Colonic mucosa (tissue), 4 donors: ENCODE data around the gene ERICH3. TPM values are rescaled to one million over a fixed set of nuclear protein-coding genes. Genes with fewer than 3 reads are reported as not detected.

ENCODE experiments used
- DNase-seq: peaks from one replicate; pipeline ENCODE4 v3.0.0-alpha.2; 2020
- H3K27ac ChIP-seq: fragments of 200-600 bp; one replicate; pipeline ENCODE4 v1.8.0; 2021
- H3K27me3 ChIP-seq: fragments of 200-600 bp; one replicate; pipeline ENCODE4 v1.8.0; 2021
- H3K36me3 ChIP-seq: fragments of 200-600 bp; one replicate; pipeline ENCODE4 v1.8.0; 2021
- H3K4me1 ChIP-seq: fragments of 200-600 bp; one replicate; pipeline ENCODE4 v1.8.0; 2021; ENCODE audit warnings: mild to moderate bottlenecking
- H3K4me3 ChIP-seq: fragments of 200-600 bp; one replicate; pipeline ENCODE4 v1.8.0; 2021
- H3K9ac ChIP-seq, 2 donors: one replicate each; pipeline ENCODE4 v1.7.0; 2013; ENCODE audit warnings: control low read depth in 2 of 2, low read depth in 2 of 2, low read length in 2 of 2
- H3K9me3 ChIP-seq: fragments of 200-600 bp; one replicate; pipeline ENCODE4 v1.8.0; 2021
- intact Hi-C: fragments of 100-400 bp; cut with DNase I; formaldehyde crosslinking; loops from one replicate; pipeline ENCODE4 v1.14.1; 2022
- total RNA-seq, 2 donors: library from RNA; stranded (reverse); fragmentation: NEBNext Ultra II Directional in 1 of 2; extraction: Animal tissue kit (Norgen Biotek cat#: 25700) in 1 of 2; gene quantifications; one replicate each; pipeline ENCODE4 v1.2.1, GENCODE V29; 2021
- TF ChIP-seq, protein P1 (sequence below): fragments of 200-600 bp; IDR thresholded peaks from one replicate; pipeline ENCODE4 v1.8.0; 2022; ENCODE audit warnings: antibody characterized with exemption, mild to moderate bottlenecking
- donor health status: healthy.
- donor health status: DM: no; HTN: no; CAD: no.
- donor health status: DM: no; HTN: no; CAD: no.

ERICH3 gene
- total RNA-seq, 2 donors from 2014 or later, result 0.16 TPM; not detected in 1

DNA sequence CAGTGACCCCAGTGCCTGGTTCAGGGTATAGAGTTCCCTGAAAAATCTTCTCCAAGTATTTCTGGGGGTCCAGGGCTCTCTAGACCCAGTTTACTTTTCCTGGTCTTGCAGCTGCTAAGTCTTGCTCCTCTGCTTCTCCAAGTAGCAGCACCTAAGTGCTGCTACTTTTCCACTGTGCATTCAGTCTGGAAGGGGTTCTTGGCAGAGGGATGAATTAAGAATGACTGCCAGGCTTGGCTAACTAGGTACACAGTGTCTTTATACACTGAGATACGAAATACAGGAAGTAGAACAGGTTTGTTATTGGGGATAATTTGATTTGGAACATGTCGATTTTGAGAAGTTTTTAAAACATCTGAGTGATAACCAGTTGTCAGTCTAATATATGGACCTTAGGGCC is 24.2 kb upstream of the ERICH3 start:
- Histone ChIP-seq H3K27me3 (no peaks in the 10 kb centered on the region), H3K9ac (no peak overlapping the region), H3K36me3 (no peaks in the 10 kb centered on the region), H3K9me3 (no peaks in the 10 kb centered on the region), H3K27ac (no peak overlapping the region), H3K4me3 (no peak overlapping the region), H3K4me1 (no peaks in the 10 kb centered on the region)
- TF ChIP-seq, protein P1, sequence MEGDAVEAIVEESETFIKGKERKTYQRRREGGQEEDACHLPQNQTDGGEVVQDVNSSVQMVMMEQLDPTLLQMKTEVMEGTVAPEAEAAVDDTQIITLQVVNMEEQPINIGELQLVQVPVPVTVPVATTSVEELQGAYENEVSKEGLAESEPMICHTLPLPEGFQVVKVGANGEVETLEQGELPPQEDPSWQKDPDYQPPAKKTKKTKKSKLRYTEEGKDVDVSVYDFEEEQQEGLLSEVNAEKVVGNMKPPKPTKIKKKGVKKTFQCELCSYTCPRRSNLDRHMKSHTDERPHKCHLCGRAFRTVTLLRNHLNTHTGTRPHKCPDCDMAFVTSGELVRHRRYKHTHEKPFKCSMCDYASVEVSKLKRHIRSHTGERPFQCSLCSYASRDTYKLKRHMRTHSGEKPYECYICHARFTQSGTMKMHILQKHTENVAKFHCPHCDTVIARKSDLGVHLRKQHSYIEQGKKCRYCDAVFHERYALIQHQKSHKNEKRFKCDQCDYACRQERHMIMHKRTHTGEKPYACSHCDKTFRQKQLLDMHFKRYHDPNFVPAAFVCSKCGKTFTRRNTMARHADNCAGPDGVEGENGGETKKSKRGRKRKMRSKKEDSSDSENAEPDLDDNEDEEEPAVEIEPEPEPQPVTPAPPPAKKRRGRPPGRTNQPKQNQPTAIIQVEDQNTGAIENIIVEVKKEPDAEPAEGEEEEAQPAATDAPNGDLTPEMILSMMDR, result no peak
- DNase-seq, result no peak
- intact Hi-C loops, result no loop called here

DNA sequence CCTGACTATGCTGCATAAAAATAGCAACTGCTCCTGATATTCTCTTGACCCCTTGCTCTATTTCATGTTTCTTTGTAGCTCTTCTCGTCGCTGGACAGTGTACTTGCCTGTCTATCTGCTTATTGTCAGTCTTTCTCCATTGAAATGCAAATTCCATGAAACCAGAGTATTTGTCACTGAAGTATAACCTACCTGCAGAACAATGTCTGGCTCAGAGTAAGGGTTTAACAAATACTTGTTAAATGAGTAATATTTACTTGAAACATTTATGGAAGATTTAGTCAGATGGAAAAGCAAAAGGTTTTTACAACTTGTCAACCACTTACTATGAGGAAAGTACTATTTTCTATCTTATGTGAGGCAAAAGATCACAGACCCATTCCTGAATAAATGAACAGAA is 19.9 kb upstream of the ERICH3 start:
- TF ChIP-seq, protein P1, result no peak
- DNase-seq, result no peak
- H3K9ac ChIP-seq, result no peak overlapping the region

DNA sequence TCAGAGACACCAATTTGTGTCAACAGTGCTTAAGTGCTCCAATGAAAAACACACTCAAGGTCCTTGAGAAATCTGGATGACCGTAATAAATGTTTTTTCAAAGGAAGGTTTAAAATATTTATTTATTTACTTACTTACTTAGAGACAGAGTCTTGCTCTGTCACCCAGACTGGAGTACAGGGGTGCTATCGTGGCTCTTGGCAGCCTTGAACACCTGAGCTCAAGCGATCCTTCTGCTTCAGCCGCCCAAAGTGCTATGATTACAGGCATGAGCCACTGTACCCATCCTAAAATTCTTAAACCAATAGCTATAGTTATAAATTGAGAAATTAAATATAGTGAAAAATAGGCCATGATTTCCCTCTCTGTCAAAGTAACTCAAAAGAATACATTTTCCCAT is 17.3 kb upstream of the ERICH3 start:
- TF ChIP-seq, protein P1, result no peak
- no peak for DNase-seq
- Histone ChIP-seq H3K4me3 (no peak overlapping the region), H3K27ac (no peak overlapping the region), H3K4me1 (no peaks in the 10 kb centered on the region), H3K27me3 (no peaks in the 10 kb centered on the region), H3K9me3 (no peaks in the 10 kb centered on the region), H3K36me3 (no peaks in the 10 kb centered on the region), H3K9ac (no peak overlapping the region)
- intact Hi-C loops, result no loop called here

More for the DNA sequence above, 19.9 kb upstream of the ERICH3 start:
- Histone ChIP-seq H3K4me1 (no peaks in the 10 kb centered on the region), H3K36me3 (no peaks in the 10 kb centered on the region), H3K27ac (no peak overlapping the region), H3K27me3 (no peaks in the 10 kb centered on the region), H3K4me3 (no peak overlapping the region), H3K9me3 (no peaks in the 10 kb centered on the region)
- intact Hi-C loops, result no loop called here

DNA sequence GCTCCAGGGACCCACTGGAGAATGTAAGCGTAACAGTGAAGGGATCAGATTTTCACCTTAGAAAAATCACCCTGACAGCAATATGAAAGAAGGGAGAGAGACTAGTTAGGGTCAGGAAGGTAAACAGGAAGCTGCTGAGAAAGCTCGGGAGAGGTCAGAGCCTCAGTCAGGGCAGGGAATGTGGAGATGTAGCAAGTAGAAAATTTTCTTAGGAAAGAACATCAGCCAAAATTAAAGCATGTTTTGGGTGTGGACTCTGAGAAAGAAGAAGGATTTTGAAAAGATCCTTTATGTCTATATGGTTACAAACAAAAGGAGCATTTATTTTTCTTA is 16.7 kb upstream of the ERICH3 start:
- Histone ChIP-seq H3K4me3 (no peak overlapping the region), H3K27me3 (no peaks in the 10 kb centered on the region), H3K9me3 (no peaks in the 10 kb centered on the region), H3K9ac (no peak overlapping the region), H3K36me3 (no peaks in the 10 kb centered on the region), H3K27ac (no peak overlapping the region), H3K4me1 (no peaks in the 10 kb centered on the region)
- TF ChIP-seq, protein P1, result no peak
- DNase-seq, result no peak
- intact Hi-C loops, result no loop called here

DNA sequence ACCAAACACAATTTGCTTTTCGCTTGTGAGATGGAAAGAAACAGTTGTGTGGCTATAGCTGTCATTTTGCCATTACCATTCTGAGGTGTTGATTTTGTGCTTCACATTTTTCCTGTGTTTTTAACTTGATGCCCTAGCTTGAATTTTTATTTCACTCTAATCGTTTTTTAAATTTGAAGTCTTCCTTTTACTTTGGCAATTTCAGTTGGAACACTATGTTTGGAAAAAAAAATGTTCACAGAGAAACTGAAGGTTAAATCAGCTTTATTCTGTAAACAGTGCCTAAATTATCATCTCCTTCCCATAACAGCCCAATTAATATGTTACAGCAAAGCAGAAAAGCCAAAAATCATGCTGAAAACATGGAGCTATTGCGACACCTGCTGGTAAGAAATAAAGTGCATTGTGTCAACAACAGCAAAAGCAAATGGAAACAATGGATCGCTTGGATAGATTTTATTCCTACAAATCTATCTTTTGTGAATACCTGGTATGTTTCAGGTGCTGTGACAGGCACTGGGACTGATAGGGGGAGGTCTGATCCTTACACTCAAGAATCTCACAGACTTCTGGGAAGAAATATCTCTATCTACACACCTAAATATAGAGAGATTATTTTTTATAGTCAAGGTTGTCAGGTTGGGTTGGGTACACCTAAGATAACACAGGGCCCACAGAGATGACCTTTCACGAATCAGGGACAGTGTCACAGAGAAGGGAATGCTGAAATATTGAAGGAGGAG is 16.2 kb upstream of the ERICH3 start:
- no peak overlapping the region for H3K27ac ChIP-seq
- no peaks in the 10 kb centered on the region for H3K9me3 ChIP-seq
- no peak overlapping the region for H3K4me3 ChIP-seq
- no peaks in the 10 kb centered on the region for H3K27me3 ChIP-seq
- DNase-seq, result peak; percentile 49
- H3K36me3 ChIP-seq, result no peaks in the 10 kb centered on the region
- no peaks in the 10 kb centered on the region for H3K4me1 ChIP-seq
- TF ChIP-seq, protein P1, result peak; percentile 85
- H3K9ac ChIP-seq, result no peak overlapping the region
- intact Hi-C loops, result no loop called here
